Endodermal cell (in vitro differentiated cells): Measurements from ENCODE around the gene SCN9A. TPM values are rescaled to one million over a fixed set of nuclear protein-coding genes. Genes with fewer than 3 reads are reported as not detected.

Experiments
- DNase-seq: peaks from one replicate; pipeline ENCODE4 v3.0.0-alpha.2; 2017
- H3K27ac ChIP-seq: 2 replicates; pipeline ENCODE4 v1.5.1; 2013; ENCODE audit warnings: mild to moderate bottlenecking, low read depth, low read length, moderate library complexity
- H3K27me3 ChIP-seq: 2 replicates; pipeline ENCODE4 v1.6.1; 2013; ENCODE audit warnings: mild to moderate bottlenecking, low read length, moderate library complexity; ENCODE audit not compliant: insufficient read depth, control insufficient read depth, poor library complexity, severe bottlenecking
- H3K36me3 ChIP-seq: 2 replicates; pipeline ENCODE4 v1.7.0; 2013; ENCODE audit warnings: mild to moderate bottlenecking, low read length, moderate library complexity; ENCODE audit not compliant: control insufficient read depth, insufficient read depth
- H3K4me1 ChIP-seq: one replicate; pipeline ENCODE4 v1.7.0; 2013; ENCODE audit warnings: low read length; ENCODE audit not compliant: control insufficient read depth, insufficient read depth
- H3K4me3 ChIP-seq: 2 replicates; pipeline ENCODE4 v1.5.1; 2013; ENCODE audit warnings: mild to moderate bottlenecking, low read length, moderate library complexity
- H3K9ac ChIP-seq: 2 replicates; pipeline ENCODE4 v1.6.1; 2013; ENCODE audit warnings: mild to moderate bottlenecking, low read length, moderate library complexity; ENCODE audit not compliant: poor library complexity, severe bottlenecking; ENCODE audit errors: extremely low read depth
- H3K9me3 ChIP-seq: 2 replicates; pipeline ENCODE4 v1.6.1; 2013; ENCODE audit warnings: mild to moderate bottlenecking, low read length, moderate library complexity; ENCODE audit not compliant: control insufficient read depth
- H3K27ac Mint-ChIP-seq: 2 replicates; pipeline ENCODE4 v1.8.0; 2020; ENCODE audit warnings: mixed read lengths
- H3K27me3 Mint-ChIP-seq: 2 replicates; pipeline ENCODE4 v1.8.0; 2021; ENCODE audit warnings: mild to moderate bottlenecking, mixed read lengths; ENCODE audit not compliant: insufficient read depth
- H3K36me3 Mint-ChIP-seq: 2 replicates; pipeline ENCODE4 v1.8.0; 2020; ENCODE audit warnings: low read depth, mixed read lengths
- H3K4me1 Mint-ChIP-seq: 2 replicates; pipeline ENCODE4 v1.8.0; 2020; ENCODE audit warnings: mixed read lengths
- H3K4me3 Mint-ChIP-seq: 2 replicates; pipeline ENCODE4 v1.8.0; 2020; ENCODE audit warnings: mild to moderate bottlenecking, moderate library complexity, mixed read lengths
- H3K9me3 Mint-ChIP-seq: 2 replicates; pipeline ENCODE4 v1.8.0; 2020; ENCODE audit warnings: mild to moderate bottlenecking, mixed read lengths
- CTCF ChIP-seq: fragments of 200-600 bp; sonication (generic); conservative IDR thresholded peaks from 2 replicates; pipeline ENCODE4 v1.5.0; 2021; ENCODE audit warnings: antibody characterized with exemption, mild to moderate bottlenecking
- WGBS, 2 experiments: methylation state at CpG; one replicate each; pipeline versions ENCODE4 v1.1.5 to v1.1.7; 2013; ENCODE audit warnings: missing lambda C conversion rate in 2 of 2, mixed read lengths in 1 of 2; ENCODE audit not compliant: insufficient coverage in 1 of 2, insufficient read length in 1 of 2; 5-methylcytosine and 5-hydroxymethylcytosine counted together
- total RNA-seq, 2 donors: library from RNA; stranded (reverse); fragmentation: NEBNext Ultra II Directional in 1 of 2; extraction: Animal tissue kit (Norgen Biotek cat#: 25700) in 1 of 2; gene quantifications; 2 replicates in 1 of 2; 3 replicates in 1 of 2; pipeline ENCODE4 v1.2.1, GENCODE V29; 2021

Gene SCN9A
- total RNA-seq, 2 donors from 2014 or later: 0.13 to 0.35 TPM

- no peaks in the 10 kb centered on the region for H3K4me1 ChIP-seq
- H3K4me3 Mint-ChIP-seq: no peak overlapping the region
- 86% methylated on average over 2 of the region's 2 CpGs; no CpG with 5 or more reads in 1 of the 2 experiments for WGBS, 2 experiments
- H3K27me3 ChIP-seq: no peaks in the 10 kb centered on the region
- H3K36me3 ChIP-seq: no peaks in the 10 kb centered on the region
- no peak overlapping the region for H3K4me3 ChIP-seq
- no peaks in the 10 kb centered on the region for H3K27me3 Mint-ChIP-seq
- H3K27ac ChIP-seq: no peak overlapping the region
- TF ChIP-seq CTCF: no peak
- H3K9ac ChIP-seq: no peak overlapping the region
- no peaks in the 10 kb centered on the region for H3K9me3 Mint-ChIP-seq
- H3K4me1 Mint-ChIP-seq: no peaks in the 10 kb centered on the region
- H3K36me3 Mint-ChIP-seq: no peaks in the 10 kb centered on the region
- DNase-seq: no peak
- H3K27ac Mint-ChIP-seq: no peak overlapping the region
- no peaks in the 10 kb centered on the region for H3K9me3 ChIP-seq
Observed at GRCh38 chr2:166163775-166164174, 212.0 kb downstream of the SCN9A start.

- Mint-ChIP-seq H3K4me3 (no peak overlapping the region), H3K9me3 (no peaks in the 10 kb centered on the region), H3K27me3 (no peaks in the 10 kb centered on the region), H3K27ac (no peak overlapping the region), H3K4me1 (no peaks in the 10 kb centered on the region), H3K36me3 (no peaks in the 10 kb centered on the region)
- no peak overlapping the region for H3K9ac ChIP-seq
- H3K4me3 ChIP-seq: no peak overlapping the region
- H3K27me3 ChIP-seq: no peaks in the 10 kb centered on the region
- H3K4me1 ChIP-seq: no peaks in the 10 kb centered on the region
- H3K9me3 ChIP-seq: no peaks in the 10 kb centered on the region
- TF ChIP-seq CTCF: no peak
- no peak for DNase-seq
- WGBS, 2 experiments: 99 to 100% methylated on average over 1 to 2 of the region's 2 CpGs
- H3K27ac ChIP-seq: no peak overlapping the region
- H3K36me3 ChIP-seq: no peaks in the 10 kb centered on the region
Observed at GRCh38 chr2:166158546-166158945, 217.2 kb downstream of the SCN9A start.

GRCh38 chr2:166157578-166157977, 218.2 kb downstream of the SCN9A start:
- Mint-ChIP-seq H3K27me3 (no peaks in the 10 kb centered on the region), H3K9me3 (no peaks in the 10 kb centered on the region), H3K4me1 (no peaks in the 10 kb centered on the region), H3K36me3 (no peaks in the 10 kb centered on the region), H3K4me3 (no peak overlapping the region), H3K27ac (no peak overlapping the region)
- Histone ChIP-seq H3K9ac (no peak overlapping the region), H3K4me3 (no peak overlapping the region), H3K27ac (no peak overlapping the region), H3K4me1 (no peaks in the 10 kb centered on the region), H3K36me3 (no peaks in the 10 kb centered on the region), H3K9me3 (no peaks in the 10 kb centered on the region), H3K27me3 (no peaks in the 10 kb centered on the region)
- no peak for DNase-seq
- WGBS, 2 experiments: 88 to 100% methylated on average over 1 of the region's 2 CpGs
- TF ChIP-seq CTCF: no peak
